ENCODE measurements around the gene LYPD6. TPM values are rescaled to one million over a fixed set of nuclear protein-coding genes. Genes with fewer than 3 reads are reported as not detected.

LYPD6 gene
- total and polyA plus RNA-seq, 2 donors (not counting 1 experiment from before 2014, with no cell fraction given), result not detected

GRCh38 chr2:149473521-149473920 is 143.1 kb downstream of the LYPD6 start:
- no peaks in the 10 kb centered on the region for H4K20me1 ChIP-seq (ENCODE audit: control insufficient read depth, insufficient read depth, low read length, poor library complexity, severe bottlenecking)
- H3K9ac ChIP-seq (ENCODE audit: low read length), result no peak overlapping the region
- ChIA-PET CTCF (no interaction called here), POLR2A (no interaction called here)
- no peak for ATAC-seq (ENCODE audit: low read depth)
- H3K4me1 ChIP-seq (ENCODE audit: control insufficient read depth in 2 of 2, insufficient read depth in 2 of 2, low read length in 2 of 2), result no peaks in the 10 kb centered on the region
- no peak for TF ChIP-seq EZH2 (IDR thresholded peaks at IDR 0.05; ENCODE audit: borderline replicate concordance, insufficient read depth, low read depth, low read length, poor library complexity, severe bottlenecking)
- no peak for TF ChIP-seq CTCF (IDR thresholded peaks at IDR 0.05)
- H3K4me3 Mint-ChIP-seq, result no peak overlapping the region
- no peaks in the 10 kb centered on the region for H3K9me3 ChIP-seq (ENCODE audit: control extremely low read depth in 1 of 3, control insufficient read depth in 2 of 3, insufficient read depth in 1 of 3, low read length in 2 of 3)
- H3K27me3 Mint-ChIP-seq, result no peaks in the 10 kb centered on the region
- no peak overlapping the region for H3K4me2 ChIP-seq (replicated peaks; ENCODE audit: low read depth, low read length, poor library complexity, severe bottlenecking)
- no peak for DNase-seq
- no peaks in the 10 kb centered on the region for H3K79me2 ChIP-seq (ENCODE audit: control insufficient read depth, insufficient read depth, low read length)
- H3K4me3 ChIP-seq (ENCODE audit: control extremely low read depth in 1 of 5, extremely low read depth in 1 of 5, insufficient read depth in 1 of 5, low read depth in 2 of 5, low read length in 4 of 5), result no peak overlapping the region
- no peaks in the 10 kb centered on the region for H3K9me3 Mint-ChIP-seq (ENCODE audit: insufficient read depth)
- no peak overlapping the region for H2AFZ ChIP-seq (ENCODE audit: insufficient read depth, low read depth, low read length, poor library complexity, severe bottlenecking)
- no peaks in the 10 kb centered on the region for H3K36me3 ChIP-seq (replicated peaks in 1 of 2; ENCODE audit: control extremely low read depth in 1 of 2, control insufficient read depth in 1 of 2, extremely low read depth in 1 of 2, insufficient read depth in 2 of 2, low read length in 1 of 2)
- intact Hi-C loops (cut with micrococcal nuclease), result no loop called here
- no peaks in the 10 kb centered on the region for H3K4me1 Mint-ChIP-seq
- no peak overlapping the region for H3K27ac ChIP-seq (ENCODE audit: low read length in 2 of 2)
- no peak overlapping the region for H3K27ac Mint-ChIP-seq
- no peaks in the 10 kb centered on the region for H3K27me3 ChIP-seq (replicated peaks in 1 of 4; ENCODE audit: control extremely low read depth in 1 of 4, control insufficient read depth in 3 of 4, insufficient read depth in 4 of 4, low read length in 3 of 4)

- Histone ChIP-seq H3K9ac (ENCODE audit: low read length) (no peak overlapping the region), H3K27me3 (replicated peaks in 1 of 4; ENCODE audit: control extremely low read depth in 1 of 4, control insufficient read depth in 3 of 4, insufficient read depth in 4 of 4, low read length in 3 of 4) (no peaks in the 10 kb centered on the region), H3K36me3 (replicated peaks in 1 of 2; ENCODE audit: control extremely low read depth in 1 of 2, control insufficient read depth in 1 of 2, extremely low read depth in 1 of 2, insufficient read depth in 2 of 2, low read length in 1 of 2) (no peaks in the 10 kb centered on the region), H4K20me1 (ENCODE audit: control insufficient read depth, insufficient read depth, low read length, poor library complexity, severe bottlenecking) (no peaks in the 10 kb centered on the region), H2AFZ (ENCODE audit: insufficient read depth, low read depth, low read length, poor library complexity, severe bottlenecking) (no peak overlapping the region), H3K79me2 (ENCODE audit: control insufficient read depth, insufficient read depth, low read length) (no peaks in the 10 kb centered on the region), H3K4me1 (ENCODE audit: control insufficient read depth in 2 of 2, insufficient read depth in 2 of 2, low read length in 2 of 2) (no peaks in the 10 kb centered on the region), H3K4me2 (replicated peaks; ENCODE audit: low read depth, low read length, poor library complexity, severe bottlenecking) (no peak overlapping the region), H3K9me3 (ENCODE audit: control extremely low read depth in 1 of 3, control insufficient read depth in 2 of 3, insufficient read depth in 1 of 3, low read length in 2 of 3) (no peaks in the 10 kb centered on the region), H3K4me3 (ENCODE audit: control extremely low read depth in 1 of 5, extremely low read depth in 1 of 5, insufficient read depth in 1 of 5, low read depth in 2 of 5, low read length in 4 of 5) (no peak overlapping the region), H3K27ac (ENCODE audit: low read length in 2 of 2) (no peak overlapping the region)
- POLR2A ChIA-PET, result no interaction called here
- intact Hi-C loops (cut with micrococcal nuclease), result no loop called here
- Mint-ChIP-seq H3K27me3 (peaks cover 27% of the 10 kb centered on the region), H3K4me1 (no peaks in the 10 kb centered on the region), H3K27ac (no peak overlapping the region), H3K9me3 (ENCODE audit: insufficient read depth) (no peaks in the 10 kb centered on the region), H3K4me3 (no peak overlapping the region)
- DNase-seq (no peak), ATAC-seq (ENCODE audit: low read depth) (no peak)
- TF ChIP-seq CTCF (IDR thresholded peaks at IDR 0.05) (no peak), EZH2 (IDR thresholded peaks at IDR 0.05; ENCODE audit: borderline replicate concordance, insufficient read depth, low read depth, low read length, poor library complexity, severe bottlenecking) (no peak)
- CTCF ChIA-PET, result no interaction called here
- WGBS (ENCODE audit: insufficient coverage), result 94% methylated on average over 2 of the region's 4 CpGs
These were observed 152.7 kb downstream of the LYPD6 start for GRCh38 chr2:149483004-149483605.
